Measurements from ENCODE around the gene SEC22A. TPM values are rescaled to one million over a fixed set of nuclear protein-coding genes. Genes with fewer than 3 reads are reported as not detected.
A peak's percentile ranks its signal among the peaks of the same experiment; 100 is the strongest.

SEC22A gene
- total RNA-seq, 1 donor from 2014 or later, result 29.7 TPM

DNA sequence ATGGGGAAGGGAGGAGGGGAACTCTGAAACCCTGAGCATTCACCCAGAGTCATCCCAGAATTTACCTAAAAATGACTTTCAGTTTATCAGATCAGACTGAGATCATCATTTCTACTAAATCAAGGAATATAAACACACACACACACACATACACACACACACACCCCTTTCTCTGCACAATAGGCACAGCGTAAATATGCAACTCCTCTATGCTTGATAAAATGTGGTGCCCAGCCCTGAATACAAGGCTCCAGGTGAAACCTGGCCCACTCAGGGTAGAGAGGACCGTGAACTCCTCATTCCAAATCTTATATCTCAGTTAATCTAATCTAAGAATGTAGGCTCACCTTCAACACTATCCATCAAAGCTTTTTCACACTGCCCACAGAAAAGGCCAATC, 31.8 kb upstream of the SEC22A start:
- TF ChIP-seq CTCF (conservative IDR thresholded peaks at IDR 0.05; ENCODE audit: low read depth, low read length), result no peak
- no peak for DNase-seq (ENCODE audit: low read depth)
- no peak overlapping the region for H3K4me3 ChIP-seq (ENCODE audit: low read depth, low read length)

GRCh38 chr3:123180791-123181190, 21.0 kb upstream of the SEC22A start:
- TF ChIP-seq CTCF (conservative IDR thresholded peaks at IDR 0.05; ENCODE audit: low read depth, low read length), result no peak
- no peak overlapping the region for H3K4me3 ChIP-seq (ENCODE audit: low read depth, low read length)
- DNase-seq (ENCODE audit: low read depth), result no peak

GRCh38 chr3:123186695-123187094, 15.0 kb upstream of the SEC22A start:
- no peak overlapping the region for H3K4me3 ChIP-seq (ENCODE audit: low read depth, low read length)
- no peak for DNase-seq (ENCODE audit: low read depth)
- no peak for TF ChIP-seq CTCF (conservative IDR thresholded peaks at IDR 0.05; ENCODE audit: low read depth, low read length)

DNA sequence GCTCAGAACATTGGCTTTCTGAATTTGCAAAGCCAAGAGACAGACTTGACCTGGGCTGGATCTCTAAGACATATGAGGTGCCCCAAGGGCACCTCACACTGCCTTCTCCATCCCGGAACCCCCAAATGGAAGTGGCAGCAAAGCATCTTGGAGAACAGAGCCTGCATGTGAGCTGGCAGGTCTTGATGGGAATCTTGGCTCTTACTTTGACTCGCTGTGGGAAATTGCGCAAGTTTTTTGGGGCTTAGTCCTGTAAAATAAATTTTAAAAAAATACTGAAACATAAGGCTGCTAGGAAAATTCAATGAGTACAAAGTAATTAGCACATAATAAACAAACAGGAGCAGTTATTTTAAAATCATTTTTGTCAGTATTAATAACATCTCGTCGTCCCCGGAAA, 13.7 kb upstream of the SEC22A start:
- no peak for TF ChIP-seq CTCF (conservative IDR thresholded peaks at IDR 0.05; ENCODE audit: low read depth, low read length)
- no peak overlapping the region for H3K4me3 ChIP-seq (ENCODE audit: low read depth, low read length)
- DNase-seq (ENCODE audit: low read depth), result no peak

- no peak overlapping the region for H3K4me3 ChIP-seq (ENCODE audit: low read depth, low read length)
- TF ChIP-seq CTCF (conservative IDR thresholded peaks at IDR 0.05; ENCODE audit: low read depth, low read length), result no peak
- DNase-seq (ENCODE audit: low read depth), result no peak
These were observed 8.2 kb upstream of the SEC22A start for GRCh38 chr3:123193448-123194101.

DNA sequence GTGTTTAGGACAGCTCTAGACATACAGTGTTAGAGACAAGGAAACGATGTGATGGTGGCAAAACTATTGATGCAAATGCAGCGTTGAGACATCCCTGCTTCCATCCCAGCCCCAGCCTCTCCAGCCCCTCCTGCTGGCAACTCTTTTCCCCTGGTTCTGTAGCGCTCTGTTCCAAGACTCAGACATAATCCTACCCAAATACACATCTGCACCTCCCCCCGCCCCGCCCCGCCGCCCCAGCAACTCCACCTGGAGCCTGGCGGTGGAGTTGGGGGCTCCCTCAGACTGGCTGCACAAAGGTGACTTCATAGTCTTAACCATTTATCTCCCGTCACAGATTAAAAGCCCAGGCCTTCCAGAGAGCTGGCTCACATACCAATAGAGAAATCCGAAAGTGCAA, 7.2 kb upstream of the SEC22A start:
- peak; percentile 74 for TF ChIP-seq CTCF (conservative IDR thresholded peaks at IDR 0.05; ENCODE audit: low read depth, low read length)
- H3K4me3 ChIP-seq (ENCODE audit: low read depth, low read length), result no peak overlapping the region
- DNase-seq (ENCODE audit: low read depth), result no peak

GRCh38 chr3:123198372-123198771, 3.4 kb upstream of the SEC22A start:
- H3K4me3 ChIP-seq (ENCODE audit: low read depth, low read length), result no peak overlapping the region
- no peak for DNase-seq (ENCODE audit: low read depth)
- TF ChIP-seq CTCF (conservative IDR thresholded peaks at IDR 0.05; ENCODE audit: low read depth, low read length), result no peak
